Ishikawa (cell line): ENCODE data around the gene DNAH6.

Experiments
- CEBPB ChIP-seq: IDR thresholded peaks from 2 replicates; pipeline ENCODE4 v1.6.1; 2012
- CREB1 ChIP-seq: IDR thresholded peaks from 2 replicates; pipeline ENCODE4 v1.6.1; 2012; ENCODE audit warnings: low read depth
- EGR1 ChIP-seq: IDR thresholded peaks from 2 replicates; pipeline ENCODE4 v1.6.1; 2012
- EP300 ChIP-seq: IDR thresholded peaks from 2 replicates; pipeline ENCODE4 v1.6.1; 2012; ENCODE audit warnings: borderline replicate concordance
- FOXM1 ChIP-seq: IDR thresholded peaks from 2 replicates; pipeline ENCODE4 v1.6.1; 2012; ENCODE audit warnings: low read depth, borderline replicate concordance
- NFIC ChIP-seq: IDR thresholded peaks from 2 replicates; pipeline ENCODE4 v1.6.1; 2012
- RAD21 ChIP-seq: IDR thresholded peaks from 2 replicates; pipeline ENCODE4 v1.6.1; 2012; ENCODE audit warnings: low read depth
- TAF1 ChIP-seq: IDR thresholded peaks from 2 replicates; pipeline ENCODE4 v1.6.1; 2012; ENCODE audit warnings: low read depth, mild to moderate bottlenecking
- TCF12 ChIP-seq: IDR thresholded peaks from 2 replicates; pipeline ENCODE4 v1.6.1; 2012; ENCODE audit warnings: low read depth
- TEAD4 ChIP-seq: IDR thresholded peaks from 2 replicates; pipeline ENCODE4 v1.6.1; 2012
- YY1 ChIP-seq: IDR thresholded peaks from 2 replicates; pipeline ENCODE4 v1.6.1; 2012; ENCODE audit warnings: low read depth
- ZBTB7A ChIP-seq: IDR thresholded peaks from 2 replicates; pipeline ENCODE4 v1.6.1; 2012; ENCODE audit warnings: low read depth
- TF ChIP-seq, protein P1 (sequence below): IDR thresholded peaks from 2 replicates; pipeline ENCODE4 v1.6.1; 2012
- TF ChIP-seq, protein P2 (sequence below): IDR thresholded peaks from 2 replicates; pipeline ENCODE4 v1.6.1; 2012; ENCODE audit warnings: low read depth, mild to moderate bottlenecking
- TF ChIP-seq, protein P3 (sequence below): IDR thresholded peaks from 2 replicates; pipeline ENCODE4 v1.6.1; 2012

DNAH6 gene

DNA sequence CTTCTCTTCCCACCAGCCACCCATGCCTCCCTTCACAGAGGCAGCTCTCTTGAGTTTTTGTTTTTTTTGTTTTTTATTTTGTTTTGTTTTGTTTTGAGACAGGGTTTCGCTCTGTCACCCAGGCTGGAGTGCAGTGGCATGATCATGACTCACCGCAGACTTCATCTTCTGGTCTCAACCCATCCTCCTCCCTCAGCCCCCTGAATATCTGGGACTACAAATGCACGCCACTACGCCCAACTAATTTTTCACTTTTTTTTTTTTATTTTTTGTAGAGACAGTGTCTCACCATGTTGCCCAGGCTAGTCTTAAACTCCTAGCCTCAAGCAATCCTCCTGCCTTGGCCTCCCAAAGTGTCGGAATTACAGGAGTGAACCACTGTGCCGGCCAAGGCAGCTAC is 203.1 kb downstream of the DNAH6 start:
- TF ChIP-seq, protein P1, sequence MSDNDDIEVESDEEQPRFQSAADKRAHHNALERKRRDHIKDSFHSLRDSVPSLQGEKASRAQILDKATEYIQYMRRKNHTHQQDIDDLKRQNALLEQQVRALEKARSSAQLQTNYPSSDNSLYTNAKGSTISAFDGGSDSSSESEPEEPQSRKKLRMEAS, result no peak
- TF ChIP-seq TCF12 (no peak), NFIC (no peak), EGR1 (no peak)

DNA sequence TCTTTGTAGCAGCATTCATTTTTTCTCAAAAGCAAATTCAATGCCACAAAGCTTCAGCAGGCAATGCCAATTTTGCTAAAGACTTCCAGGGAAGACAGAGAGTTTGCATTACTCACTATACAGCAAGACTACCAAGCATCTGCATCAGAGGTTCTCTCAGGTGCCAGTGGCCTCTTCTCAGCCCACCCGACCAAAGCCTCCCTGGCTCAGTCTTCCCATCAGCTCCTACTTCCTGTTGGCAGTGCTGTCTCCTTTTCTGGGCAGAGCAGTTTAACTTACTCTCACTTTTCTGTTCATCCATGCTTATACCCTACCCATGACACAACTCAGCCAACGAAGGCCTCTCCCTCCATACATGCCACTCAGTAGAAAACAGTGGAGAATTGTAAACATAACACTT is 207.5 kb downstream of the DNAH6 start:
- TF ChIP-seq EGR1 (no peak), TCF12 (no peak)

DNA sequence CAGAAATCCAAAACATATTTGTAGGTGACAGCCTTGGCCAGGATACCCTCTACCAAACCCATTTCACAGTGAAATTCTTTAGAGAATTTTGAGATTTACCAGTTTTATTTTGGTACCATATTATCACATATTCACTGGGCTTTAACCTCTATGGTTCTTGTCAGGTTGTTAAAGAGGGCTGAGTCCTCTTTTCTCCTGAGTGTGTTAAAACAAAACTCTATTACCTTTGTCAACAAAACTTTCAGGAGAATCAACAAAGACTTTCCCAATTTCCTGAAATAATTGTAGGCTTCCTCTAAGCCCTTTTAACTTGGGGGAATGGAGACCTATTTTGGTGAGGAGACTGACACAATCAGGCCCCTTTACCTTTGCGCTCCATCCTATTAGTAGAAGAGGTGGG is 209.4 kb downstream of the DNAH6 start:
- TF ChIP-seq TCF12 (no peak), ZBTB7A (no peak), NFIC (no peak), RAD21 (no peak), FOXM1 (no peak), EGR1 (no peak)
- TF ChIP-seq, protein P2, sequence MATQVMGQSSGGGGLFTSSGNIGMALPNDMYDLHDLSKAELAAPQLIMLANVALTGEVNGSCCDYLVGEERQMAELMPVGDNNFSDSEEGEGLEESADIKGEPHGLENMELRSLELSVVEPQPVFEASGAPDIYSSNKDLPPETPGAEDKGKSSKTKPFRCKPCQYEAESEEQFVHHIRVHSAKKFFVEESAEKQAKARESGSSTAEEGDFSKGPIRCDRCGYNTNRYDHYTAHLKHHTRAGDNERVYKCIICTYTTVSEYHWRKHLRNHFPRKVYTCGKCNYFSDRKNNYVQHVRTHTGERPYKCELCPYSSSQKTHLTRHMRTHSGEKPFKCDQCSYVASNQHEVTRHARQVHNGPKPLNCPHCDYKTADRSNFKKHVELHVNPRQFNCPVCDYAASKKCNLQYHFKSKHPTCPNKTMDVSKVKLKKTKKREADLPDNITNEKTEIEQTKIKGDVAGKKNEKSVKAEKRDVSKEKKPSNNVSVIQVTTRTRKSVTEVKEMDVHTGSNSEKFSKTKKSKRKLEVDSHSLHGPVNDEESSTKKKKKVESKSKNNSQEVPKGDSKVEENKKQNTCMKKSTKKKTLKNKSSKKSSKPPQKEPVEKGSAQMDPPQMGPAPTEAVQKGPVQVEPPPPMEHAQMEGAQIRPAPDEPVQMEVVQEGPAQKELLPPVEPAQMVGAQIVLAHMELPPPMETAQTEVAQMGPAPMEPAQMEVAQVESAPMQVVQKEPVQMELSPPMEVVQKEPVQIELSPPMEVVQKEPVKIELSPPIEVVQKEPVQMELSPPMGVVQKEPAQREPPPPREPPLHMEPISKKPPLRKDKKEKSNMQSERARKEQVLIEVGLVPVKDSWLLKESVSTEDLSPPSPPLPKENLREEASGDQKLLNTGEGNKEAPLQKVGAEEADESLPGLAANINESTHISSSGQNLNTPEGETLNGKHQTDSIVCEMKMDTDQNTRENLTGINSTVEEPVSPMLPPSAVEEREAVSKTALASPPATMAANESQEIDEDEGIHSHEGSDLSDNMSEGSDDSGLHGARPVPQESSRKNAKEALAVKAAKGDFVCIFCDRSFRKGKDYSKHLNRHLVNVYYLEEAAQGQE, result no peak

DNA sequence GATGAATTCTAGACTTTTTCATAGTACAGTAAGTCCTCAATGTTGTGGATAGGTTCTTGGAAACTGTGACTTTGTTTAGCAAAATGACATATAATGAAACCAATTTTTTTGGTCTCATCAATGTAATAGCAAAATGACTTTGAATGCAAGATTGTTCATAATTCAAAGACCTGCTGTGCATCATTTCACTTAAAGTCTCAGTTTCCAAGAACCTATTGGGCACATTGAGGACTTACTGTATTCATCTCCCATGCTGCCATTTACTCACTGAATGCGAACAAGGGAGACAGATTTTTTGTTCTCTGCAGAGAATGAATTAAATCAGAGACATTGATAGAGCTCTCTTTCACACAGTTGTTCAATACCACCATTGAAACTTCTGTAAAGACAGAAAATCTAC is 211.0 kb downstream of the DNAH6 start:
- TF ChIP-seq TAF1 (no peak), EGR1 (no peak), NFIC (no peak), RAD21 (no peak), TEAD4 (no peak), FOXM1 (no peak), CREB1 (no peak), CEBPB (no peak), TCF12 (no peak), EP300 (no peak), ZBTB7A (no peak), YY1 (no peak)
- TF ChIP-seq, protein P2, result no peak
- TF ChIP-seq, protein P3, sequence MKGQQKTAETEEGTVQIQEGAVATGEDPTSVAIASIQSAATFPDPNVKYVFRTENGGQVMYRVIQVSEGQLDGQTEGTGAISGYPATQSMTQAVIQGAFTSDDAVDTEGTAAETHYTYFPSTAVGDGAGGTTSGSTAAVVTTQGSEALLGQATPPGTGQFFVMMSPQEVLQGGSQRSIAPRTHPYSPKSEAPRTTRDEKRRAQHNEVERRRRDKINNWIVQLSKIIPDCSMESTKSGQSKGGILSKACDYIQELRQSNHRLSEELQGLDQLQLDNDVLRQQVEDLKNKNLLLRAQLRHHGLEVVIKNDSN, result no peak
- TF ChIP-seq, protein P1, result no peak

DNA sequence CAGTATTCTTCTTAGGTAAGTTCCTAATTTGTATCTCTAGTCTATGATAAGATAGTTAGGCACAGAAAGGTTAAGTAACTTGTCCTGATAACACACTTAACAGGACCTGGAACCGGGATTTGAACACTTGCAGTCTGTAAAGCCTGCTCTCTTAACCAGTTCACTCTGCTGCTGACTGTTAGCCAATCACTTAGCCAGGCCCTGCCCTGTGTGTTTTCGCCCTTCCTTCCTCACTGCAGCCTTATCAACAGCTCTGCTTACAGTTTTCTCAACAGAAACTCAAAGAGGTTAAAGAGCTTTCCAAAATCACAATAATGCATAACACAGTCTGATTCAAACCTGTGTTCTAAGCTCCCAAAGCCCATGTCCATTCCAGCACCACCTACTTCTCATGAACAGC is 212.9 kb downstream of the DNAH6 start:
- TF ChIP-seq ZBTB7A (no peak), NFIC (no peak), CREB1 (no peak), RAD21 (no peak), CEBPB (no peak), TEAD4 (no peak), EP300 (no peak), TCF12 (no peak), EGR1 (no peak), YY1 (no peak), TAF1 (no peak), FOXM1 (no peak)
- TF ChIP-seq, protein P1, result no peak
- TF ChIP-seq, protein P2, result no peak
- TF ChIP-seq, protein P3, result no peak
